Measurements from ENCODE around the gene MAST3. TPM values are rescaled to one million over a fixed set of nuclear protein-coding genes. Genes with fewer than 3 reads are reported as not detected.

Gene MAST3
- total and polyA plus RNA-seq, 2 of the 13 experiments (the other 11 are each of a cell fraction or from before 2014, with no cell fraction given), result 4.1 to 4.6 TPM

DNA sequence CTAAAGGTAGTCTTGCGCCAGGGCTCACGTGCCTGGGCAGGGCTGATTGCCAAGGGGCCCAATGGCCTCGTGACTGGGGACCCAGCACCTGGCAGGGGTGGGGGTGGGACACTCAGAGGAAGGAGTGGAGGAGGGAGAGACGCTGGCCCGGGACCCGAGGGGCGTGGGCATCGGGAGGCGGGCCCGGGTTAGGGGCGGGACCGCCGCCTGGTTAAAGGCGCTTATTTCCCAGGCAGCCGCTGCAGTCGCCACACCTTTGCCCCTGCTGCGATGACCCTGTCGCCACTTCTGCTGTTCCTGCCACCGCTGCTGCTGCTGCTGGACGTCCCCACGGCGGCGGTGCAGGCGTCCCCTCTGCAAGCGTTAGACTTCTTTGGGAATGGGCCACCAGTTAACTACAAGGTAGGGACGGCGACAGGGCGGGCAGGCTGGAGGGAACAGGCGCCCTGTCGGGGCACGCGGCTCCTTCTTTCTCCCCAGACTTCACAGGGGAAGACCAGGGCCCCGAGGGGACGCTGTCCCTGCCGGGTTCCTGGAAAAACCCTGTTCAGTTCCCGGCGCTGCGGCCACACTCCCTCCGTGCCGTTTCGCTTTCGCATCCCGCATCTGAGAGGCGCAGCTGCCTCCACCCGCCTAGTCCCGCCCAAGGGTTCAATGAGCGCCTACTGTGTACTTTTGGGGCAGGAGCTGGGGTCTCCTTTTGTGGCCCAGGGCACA, 76.2 kb downstream of the MAST3 start, which contains the start of gene IFI30 (continued):
- TF ChIP-seq, protein P1, sequence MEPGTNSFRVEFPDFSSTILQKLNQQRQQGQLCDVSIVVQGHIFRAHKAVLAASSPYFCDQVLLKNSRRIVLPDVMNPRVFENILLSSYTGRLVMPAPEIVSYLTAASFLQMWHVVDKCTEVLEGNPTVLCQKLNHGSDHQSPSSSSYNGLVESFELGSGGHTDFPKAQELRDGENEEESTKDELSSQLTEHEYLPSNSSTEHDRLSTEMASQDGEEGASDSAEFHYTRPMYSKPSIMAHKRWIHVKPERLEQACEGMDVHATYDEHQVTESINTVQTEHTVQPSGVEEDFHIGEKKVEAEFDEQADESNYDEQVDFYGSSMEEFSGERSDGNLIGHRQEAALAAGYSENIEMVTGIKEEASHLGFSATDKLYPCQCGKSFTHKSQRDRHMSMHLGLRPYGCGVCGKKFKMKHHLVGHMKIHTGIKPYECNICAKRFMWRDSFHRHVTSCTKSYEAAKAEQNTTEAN (CRISPR knock-in tag; conservative IDR thresholded peaks at IDR 0.05), result no peak
- no peak; a peak in 1 of 4 replicates for TF ChIP-seq EP300 (IDR thresholded peaks at IDR 0.05; ENCODE audit: low read depth in 2 of 2, low read length in 2 of 2)
- TF ChIP-seq EP300 (CRISPR knock-in tag; IDR thresholded peaks at IDR 0.05; ENCODE audit: borderline replicate concordance), result 0 out of 2 replicates have a peak, but pooled peaks have one; percentile 45
- TF ChIP-seq RARA (CRISPR knock-in tag; IDR thresholded peaks at IDR 0.05), result 0 out of 2 replicates have a peak, but pooled peaks have one; percentile 12
- no peak for TF ChIP-seq ZNF333 (CRISPR knock-in tag; IDR thresholded peaks at IDR 0.05; ENCODE audit: borderline replicate concordance)
- TF ChIP-seq RCOR2 (CRISPR knock-in tag; IDR thresholded peaks at IDR 0.05), result peak; percentile 19; the same call in 1 of the 2 replicates
- 0 out of 2 replicates have a peak, but pooled peaks have one; percentile 23 for TF ChIP-seq ZNF773 (CRISPR knock-in tag; IDR thresholded peaks at IDR 0.05; ENCODE audit: borderline replicate concordance)
- TF ChIP-seq HNF1B (CRISPR knock-in tag; IDR thresholded peaks at IDR 0.05), result no peak; the same call in 1 of the 2 replicates
- TF ChIP-seq PAX8 (CRISPR knock-in tag; IDR thresholded peaks at IDR 0.05; ENCODE audit: borderline replicate concordance), result no peak
- peak; percentile 89 for TF ChIP-seq TAF1 (CRISPR knock-in tag; IDR thresholded peaks at IDR 0.05)
- no peak for TF ChIP-seq ZNF33A (CRISPR knock-in tag; IDR thresholded peaks at IDR 0.05; ENCODE audit: borderline replicate concordance)
- TF ChIP-seq, protein P2, sequence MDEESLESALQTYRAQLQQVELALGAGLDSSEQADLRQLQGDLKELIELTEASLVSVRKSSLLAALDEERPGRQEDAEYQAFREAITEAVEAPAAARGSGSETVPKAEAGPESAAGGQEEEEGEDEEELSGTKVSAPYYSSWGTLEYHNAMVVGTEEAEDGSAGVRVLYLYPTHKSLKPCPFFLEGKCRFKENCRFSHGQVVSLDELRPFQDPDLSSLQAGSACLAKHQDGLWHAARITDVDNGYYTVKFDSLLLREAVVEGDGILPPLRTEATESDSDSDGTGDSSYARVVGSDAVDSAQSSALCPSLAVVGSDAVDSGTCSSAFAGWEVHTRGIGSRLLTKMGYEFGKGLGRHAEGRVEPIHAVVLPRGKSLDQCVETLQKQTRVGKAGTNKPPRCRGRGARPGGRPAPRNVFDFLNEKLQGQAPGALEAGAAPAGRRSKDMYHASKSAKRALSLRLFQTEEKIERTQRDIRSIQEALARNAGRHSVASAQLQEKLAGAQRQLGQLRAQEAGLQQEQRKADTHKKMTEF (CRISPR knock-in tag; IDR thresholded peaks at IDR 0.05), result peak; percentile 57; the same call in 1 of the 2 replicates
- TF ChIP-seq ZNF329 (CRISPR knock-in tag; IDR thresholded peaks at IDR 0.05; ENCODE audit: low read depth), result 0 out of 2 replicates have a peak, but pooled peaks have one; percentile 28
- peak; percentile 79; the same call in 1 of the 2 replicates for TF ChIP-seq ZNF792 (CRISPR knock-in tag; IDR thresholded peaks at IDR 0.05)
- TF ChIP-seq ARID2 (CRISPR knock-in tag; IDR thresholded peaks at IDR 0.05; ENCODE audit: borderline replicate concordance), result 0 out of 2 replicates have a peak, but pooled peaks have one; percentile 31
- peak; percentile 81 for TF ChIP-seq RBFOX2 (IDR thresholded peaks at IDR 0.05; ENCODE audit: low read depth, low read length)
- TF ChIP-seq ESRRA (CRISPR knock-in tag; IDR thresholded peaks at IDR 0.05; ENCODE audit: low read depth), result no peak; the same call in 1 of the 2 replicates
- TF ChIP-seq SRSF4 (IDR thresholded peaks at IDR 0.05; ENCODE audit: low read depth, low read length, poor library complexity, severe bottlenecking), result no peak
- TF ChIP-seq ZFP37 (CRISPR knock-in tag; IDR thresholded peaks at IDR 0.05; ENCODE audit: borderline replicate concordance), result peak; percentile 37; the same call in 1 of the 2 replicates
- TF ChIP-seq HOXA5 (CRISPR knock-in tag; IDR thresholded peaks at IDR 0.05), result peak; percentile 66
- TF ChIP-seq FOXA3 (CRISPR knock-in tag; IDR thresholded peaks at IDR 0.05), result peak; percentile 47; the same call in 1 of the 2 replicates
- TF ChIP-seq ZMAT3 (CRISPR knock-in tag; conservative IDR thresholded peaks at IDR 0.05), result no peak
- TF ChIP-seq ZNF75D (CRISPR knock-in tag; IDR thresholded peaks at IDR 0.05; ENCODE audit: borderline replicate concordance), result no peak
- no peak for TF ChIP-seq MIER2 (CRISPR knock-in tag; IDR thresholded peaks at IDR 0.05)
- TF ChIP-seq GATAD2A (CRISPR knock-in tag; IDR thresholded peaks at IDR 0.05), result peak; percentile 39
- TF ChIP-seq ZNF121 (CRISPR knock-in tag; IDR thresholded peaks at IDR 0.05), result 0 out of 2 replicates have a peak, but pooled peaks have one; percentile 21
- peak; percentile 22; the same call in 1 of the 2 replicates for TF ChIP-seq CEBPB (IDR thresholded peaks at IDR 0.05; ENCODE audit: borderline replicate concordance, low read depth, low read length)

Data from HepG2 (cell line).